ENCODE results near the gene NRXN2.

Gene NRXN2

DNA sequence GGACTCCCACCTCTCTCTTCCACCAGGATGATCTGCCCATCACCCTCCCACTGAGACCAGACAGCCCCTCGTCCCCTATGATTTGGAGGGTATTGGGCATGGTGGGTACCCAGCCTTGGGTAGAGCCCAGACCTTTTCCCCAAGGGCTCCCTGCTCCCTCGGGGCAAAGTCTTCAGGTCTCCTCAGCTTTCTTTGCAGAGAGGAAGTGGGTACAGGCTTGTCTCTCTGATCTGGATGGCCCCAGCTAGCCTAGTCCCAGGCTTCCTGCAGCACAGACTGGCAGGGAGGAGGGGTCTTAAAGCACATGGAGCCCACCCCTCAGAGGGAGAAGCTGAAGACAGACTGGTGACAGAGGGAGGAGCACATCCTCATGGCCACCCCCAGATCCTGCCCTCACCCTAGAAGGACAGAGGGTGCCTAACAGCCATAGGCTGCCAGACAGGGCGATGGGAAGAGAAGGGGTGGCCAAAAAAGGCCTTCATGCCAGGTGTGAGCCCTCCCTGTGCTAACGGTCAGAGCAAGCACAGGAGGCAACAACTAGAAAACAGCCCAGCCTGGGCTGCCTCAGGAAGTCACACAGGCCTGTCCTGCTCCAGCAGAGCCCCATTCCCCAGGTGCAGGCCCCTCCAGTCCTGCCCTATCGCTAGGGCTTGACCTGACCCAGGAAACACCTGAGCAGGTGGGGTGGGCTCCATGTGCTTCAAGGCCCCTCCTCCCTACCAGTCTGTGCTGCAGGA is 101.5 kb downstream of the NRXN2 start:
- DNase-seq, result no peak

DNA sequence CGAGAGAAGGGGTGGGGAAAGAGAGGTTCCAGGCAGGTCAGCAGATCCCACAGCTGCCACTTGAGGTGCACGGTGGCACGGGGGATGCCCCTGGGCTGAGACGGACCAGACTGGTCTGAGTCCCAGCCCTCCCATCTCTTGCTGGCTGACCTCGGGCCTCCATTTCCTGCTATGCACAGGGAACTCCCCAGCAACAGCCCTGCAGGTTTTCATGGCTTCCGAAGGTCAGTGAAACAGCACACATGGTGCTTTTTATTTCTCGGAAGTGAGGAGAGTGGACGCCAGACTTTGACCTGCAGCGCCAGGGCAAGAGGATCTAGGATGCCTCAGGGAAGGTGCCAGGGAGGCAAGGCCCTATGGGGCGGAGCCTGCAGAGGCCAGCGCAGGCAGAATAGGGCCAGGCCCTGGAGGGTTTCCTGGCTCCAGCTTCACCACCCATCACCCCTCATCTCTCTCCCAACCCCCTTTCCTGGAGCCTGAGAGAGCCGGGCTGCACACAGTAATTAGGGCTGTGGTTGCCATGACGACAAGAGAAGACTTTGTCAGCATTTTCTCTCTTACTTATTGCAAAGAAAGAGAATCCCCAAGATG is 102.5 kb downstream of the NRXN2 start:
- peak in 1 of 2 experiments; percentile 11 for DNase-seq

DNA sequence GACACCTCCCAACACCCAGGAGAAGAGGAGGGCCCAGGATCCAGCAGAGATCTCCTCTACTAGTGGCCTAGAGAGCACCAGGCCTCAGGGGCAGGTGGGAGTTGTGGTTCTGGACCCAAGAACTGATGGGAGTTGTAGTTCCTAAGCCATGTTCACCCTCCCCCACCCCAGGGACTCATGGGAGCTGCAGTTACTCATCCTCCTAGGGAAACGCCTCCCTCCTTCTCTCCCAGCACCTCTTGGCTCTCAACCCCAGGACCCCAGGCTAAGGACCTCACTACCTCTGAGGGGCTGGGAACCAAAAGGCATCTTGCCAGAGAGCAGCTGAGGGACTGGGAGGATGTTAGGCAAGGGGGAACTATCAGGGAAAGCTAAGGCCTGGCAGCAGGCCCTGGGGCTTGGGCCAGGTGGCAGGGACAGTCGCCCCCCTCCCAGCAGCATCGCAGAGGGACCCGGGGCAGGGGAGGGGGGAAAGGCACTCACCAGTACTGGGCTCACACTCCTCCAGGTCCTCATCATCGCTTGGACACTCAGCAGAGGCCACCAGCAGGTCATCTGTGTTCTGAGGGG is 103.1 kb downstream of the NRXN2 start:
- DNase-seq, result no peak

DNA sequence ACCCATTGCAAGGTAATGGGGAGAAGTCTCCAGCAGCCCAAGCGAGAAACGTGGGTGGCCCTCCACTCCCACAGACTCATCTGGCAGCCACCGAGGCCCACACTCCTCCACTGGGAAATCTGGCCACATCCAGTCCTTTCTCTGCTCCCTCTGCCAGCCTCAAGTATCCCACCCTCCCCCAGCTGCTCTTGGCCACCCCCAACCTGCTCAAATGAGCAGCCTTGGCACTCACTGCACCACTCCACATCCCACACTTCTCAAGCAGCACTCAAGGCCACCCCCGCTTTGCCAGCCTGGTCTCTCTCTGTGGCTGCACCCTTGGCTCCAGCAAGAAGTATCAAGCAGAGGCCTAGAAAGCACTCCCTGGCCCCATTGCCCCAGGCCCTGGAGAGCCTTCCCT is 103.8 kb downstream of the NRXN2 start:
- no peak for DNase-seq

DNA sequence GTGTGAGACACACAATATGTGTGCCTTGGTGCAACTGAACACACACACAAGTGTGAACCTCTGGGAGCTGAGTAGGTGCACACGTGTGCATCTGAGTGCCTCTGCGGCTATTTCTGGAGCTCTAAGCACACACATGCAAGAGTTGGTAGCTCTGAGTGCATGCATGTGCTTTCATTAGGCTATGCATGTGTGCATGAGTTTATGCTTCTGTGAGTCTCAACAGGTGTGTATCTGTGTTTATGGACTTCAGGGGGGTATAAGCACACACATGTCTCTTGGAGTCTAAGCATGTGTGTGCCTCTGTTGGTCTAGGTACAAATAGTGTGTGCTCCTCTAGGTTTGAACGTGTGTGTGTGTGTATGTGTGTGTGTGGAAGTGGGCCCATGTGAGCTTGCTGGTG is 106.2 kb downstream of the NRXN2 start:
- DNase-seq, result no peak

DNA sequence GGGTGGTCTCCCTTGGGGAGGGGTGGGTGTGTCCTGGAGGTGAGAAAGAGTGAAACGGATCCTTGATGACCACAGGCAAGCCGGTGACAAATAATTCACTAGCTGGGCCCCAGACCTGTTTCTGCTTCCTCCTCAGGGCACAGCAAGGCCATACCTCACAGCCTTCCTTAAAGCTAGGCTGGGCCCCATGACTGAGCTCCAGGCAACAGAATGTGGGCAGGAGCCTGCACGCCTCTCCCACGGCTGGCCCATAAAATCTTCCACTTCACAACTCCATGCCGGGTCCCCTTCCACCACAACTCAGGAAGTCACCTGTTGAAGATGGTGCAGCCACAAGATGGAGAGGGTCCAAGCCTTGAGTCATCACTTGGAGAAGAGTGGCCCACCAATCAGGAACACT is 108.1 kb downstream of the NRXN2 start:
- DNase-seq, result no peak

DNA sequence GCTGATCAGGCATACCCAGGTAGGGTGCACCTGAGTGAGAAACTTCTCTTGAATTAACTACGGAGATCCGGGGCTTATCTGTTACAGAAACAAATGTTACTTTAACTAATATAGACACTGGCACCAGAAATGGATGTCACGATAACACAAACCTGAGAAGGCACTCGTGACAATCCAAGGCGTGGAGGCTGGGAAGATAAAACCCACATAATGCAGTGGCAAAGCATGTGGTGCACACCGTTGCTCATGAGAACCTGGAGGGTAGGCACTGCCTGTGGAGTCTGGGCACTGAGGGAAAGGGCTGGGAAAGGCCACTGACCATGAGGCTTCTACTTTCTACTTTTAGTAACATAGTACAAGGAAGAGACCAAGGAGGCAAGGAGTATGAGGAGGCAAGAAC is 109.3 kb downstream of the NRXN2 start:
- DNase-seq, result no peak

DNA sequence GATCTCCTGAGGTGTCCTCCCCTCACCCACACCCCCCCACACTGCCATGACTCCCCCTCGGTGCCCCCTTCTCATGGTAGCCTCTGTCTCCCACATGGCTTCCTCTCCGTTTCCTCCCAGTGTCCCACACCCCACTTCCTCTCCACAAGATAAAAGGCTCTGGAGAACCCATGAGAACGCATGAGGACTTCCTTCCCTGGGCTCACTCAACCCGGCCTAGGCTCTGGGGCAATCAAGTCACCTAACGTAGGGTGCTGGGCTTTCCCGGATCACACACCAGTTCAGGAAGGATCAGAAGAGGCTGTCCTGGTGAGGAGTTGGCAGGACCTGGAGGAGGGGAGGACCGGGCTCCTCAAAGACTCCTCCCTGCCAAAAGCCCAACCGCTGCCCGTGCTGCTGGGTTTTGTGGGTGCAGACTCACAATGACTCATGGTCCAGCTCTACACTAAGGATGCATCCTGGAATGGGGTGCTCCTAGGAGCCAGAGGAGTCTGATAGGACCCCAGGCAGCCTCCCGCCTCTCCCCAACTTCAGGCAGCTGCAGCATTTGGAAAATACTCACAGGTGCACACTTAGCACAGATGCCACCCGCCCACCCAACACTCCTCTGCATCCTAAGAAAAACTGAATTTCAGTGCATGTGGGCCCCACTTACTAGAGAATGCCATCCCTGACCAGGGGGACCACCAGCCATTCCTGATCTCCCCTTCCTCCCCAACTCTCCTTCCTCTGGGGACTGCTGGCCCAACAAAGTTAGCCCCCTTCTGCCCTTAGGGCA is 110.9 kb downstream of the NRXN2 start:
- DNase-seq, result no peak

DNA sequence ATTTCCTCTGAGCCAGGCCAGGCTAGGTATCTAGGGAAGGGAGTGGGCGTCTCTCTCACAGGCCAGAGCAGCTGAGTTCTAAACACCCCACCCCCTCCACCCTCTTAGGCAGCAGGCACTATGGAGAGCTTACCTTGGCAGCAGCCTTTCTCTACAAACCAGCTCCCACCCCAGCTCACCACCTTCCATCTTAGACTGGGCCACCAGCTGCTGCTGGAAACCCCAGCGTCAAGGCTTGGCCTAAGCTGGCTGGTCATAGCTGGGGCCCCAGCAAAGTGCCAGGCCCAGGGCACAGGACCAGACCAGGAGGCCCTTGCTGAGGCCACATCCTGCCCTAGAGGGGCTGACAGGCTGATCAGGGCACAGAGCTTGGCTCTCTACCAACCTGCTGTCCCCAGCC is 111.8 kb downstream of the NRXN2 start:
- DNase-seq, result no peak

DNA sequence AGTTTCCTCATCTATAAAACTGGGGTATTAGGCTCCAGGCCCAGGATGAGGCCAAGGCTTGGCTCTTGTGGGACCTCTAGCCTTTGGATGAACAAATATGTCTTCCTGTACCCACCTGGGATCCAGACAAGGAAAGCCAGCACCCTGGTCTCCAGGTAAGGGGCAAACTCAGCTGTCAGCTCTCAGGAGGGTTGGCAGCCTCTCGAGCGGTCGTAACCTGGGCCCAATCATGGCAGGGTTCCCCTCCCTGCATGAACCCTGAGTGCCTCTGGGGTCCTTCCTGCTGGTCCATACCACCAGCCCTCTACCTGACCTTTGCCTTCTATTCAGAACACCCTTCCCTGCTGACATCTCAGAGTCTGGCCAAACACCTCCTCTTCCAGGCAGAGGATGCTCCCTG is 112.4 kb downstream of the NRXN2 start:
- no peak for DNase-seq

DNA sequence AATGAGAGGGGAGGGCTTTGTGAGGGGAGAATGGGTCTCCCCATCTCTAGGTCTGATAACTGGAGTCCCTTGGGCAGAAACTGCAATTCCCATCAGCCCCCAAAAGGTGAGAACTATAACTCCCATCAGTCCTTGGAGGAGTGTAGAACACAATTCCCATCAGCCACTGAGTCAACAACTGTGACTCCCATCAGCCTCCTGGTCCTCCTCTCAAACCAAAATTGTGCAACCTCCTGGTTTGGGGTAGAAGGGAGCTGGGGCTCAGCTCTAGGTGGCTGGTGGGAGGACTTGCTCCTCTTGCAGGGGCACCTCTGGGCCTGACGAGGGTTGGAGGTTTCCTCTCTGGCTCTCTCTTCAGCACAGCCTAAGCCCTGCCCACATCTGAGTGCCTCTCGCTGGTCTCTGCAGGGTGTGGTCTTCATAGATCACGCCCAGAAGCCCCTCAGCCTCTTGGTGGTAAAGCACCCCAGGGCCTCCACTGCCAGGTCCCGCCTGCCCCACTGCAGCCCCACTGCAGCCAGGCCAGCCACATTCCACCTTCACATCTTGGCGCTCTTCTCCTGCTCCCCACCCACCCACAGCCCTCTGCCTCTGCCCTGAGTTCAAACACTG is 113.5 kb downstream of the NRXN2 start:
- DNase-seq, result no peak

DNA sequence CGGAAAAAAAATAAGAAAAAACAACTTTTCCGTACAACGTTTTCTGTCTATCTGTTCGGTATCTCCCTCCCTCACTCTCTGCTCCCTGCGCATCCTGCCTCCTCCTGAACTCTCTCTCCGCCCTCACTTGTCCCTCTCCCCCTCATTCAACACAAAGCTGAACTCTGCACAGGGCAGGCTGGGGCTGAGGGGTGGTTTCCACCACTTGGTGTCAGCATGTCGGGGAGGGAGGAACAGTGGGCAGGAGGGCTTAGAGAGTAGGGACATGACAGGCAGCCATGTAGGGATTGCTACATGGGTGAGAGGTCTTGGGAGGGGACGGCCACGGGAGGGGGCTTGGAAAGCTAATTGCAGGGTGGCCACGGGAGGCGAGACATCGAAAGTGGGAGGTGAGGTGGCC is 114.4 kb downstream of the NRXN2 start:
- no peak for DNase-seq

DNA sequence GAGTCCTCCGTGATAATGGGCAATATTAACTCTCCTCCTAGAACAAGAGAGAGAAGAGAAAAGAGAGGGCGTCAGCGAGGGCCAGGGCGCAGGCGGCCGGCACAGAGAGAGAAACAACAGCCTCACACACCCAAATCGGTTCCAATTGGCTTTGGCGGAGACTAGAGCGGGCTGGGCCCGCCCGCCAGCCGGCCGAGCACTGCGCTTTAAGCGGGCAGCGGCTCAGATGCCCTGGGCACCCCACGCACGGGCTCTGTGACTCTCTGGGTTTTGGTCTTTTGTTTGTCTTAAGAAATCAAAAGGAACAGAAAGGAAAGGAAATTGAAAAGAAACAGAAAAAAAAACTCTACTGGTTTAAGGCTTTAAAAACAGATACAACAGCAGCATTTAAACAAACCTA is 115.0 kb downstream of the NRXN2 start:
- no peak for DNase-seq

DNA sequence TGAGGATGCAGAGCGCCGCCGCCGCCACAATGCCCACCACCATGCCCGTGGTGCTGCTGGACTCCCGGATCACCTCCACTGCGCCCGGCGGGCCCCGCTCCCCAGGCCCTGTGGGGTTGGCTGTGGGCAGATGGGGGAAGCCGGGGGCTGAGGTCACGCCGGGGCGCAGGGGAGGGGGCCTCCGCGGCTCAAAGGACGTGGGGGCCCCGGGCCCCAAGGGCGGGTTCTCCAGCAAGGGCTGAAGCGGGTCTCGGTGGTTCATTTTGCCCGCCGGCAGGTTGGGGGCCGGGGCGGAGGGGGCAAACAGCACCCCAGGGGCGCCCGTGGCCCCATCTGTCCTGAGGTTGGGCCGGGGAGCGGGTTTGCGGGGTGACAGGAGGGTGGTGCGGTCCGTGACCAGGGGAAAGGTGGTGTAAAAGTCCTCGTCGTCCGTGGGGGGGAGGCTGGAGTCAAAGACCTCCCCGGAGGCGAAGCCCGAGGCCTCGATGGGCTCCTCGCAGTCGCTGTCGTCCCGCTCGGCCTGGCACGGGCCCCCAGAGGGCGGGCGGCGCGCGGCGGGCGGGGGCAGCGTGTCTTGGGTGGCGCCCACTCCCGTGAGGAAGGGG is 115.5 kb downstream of the NRXN2 start:
- DNase-seq, result no peak

DNA sequence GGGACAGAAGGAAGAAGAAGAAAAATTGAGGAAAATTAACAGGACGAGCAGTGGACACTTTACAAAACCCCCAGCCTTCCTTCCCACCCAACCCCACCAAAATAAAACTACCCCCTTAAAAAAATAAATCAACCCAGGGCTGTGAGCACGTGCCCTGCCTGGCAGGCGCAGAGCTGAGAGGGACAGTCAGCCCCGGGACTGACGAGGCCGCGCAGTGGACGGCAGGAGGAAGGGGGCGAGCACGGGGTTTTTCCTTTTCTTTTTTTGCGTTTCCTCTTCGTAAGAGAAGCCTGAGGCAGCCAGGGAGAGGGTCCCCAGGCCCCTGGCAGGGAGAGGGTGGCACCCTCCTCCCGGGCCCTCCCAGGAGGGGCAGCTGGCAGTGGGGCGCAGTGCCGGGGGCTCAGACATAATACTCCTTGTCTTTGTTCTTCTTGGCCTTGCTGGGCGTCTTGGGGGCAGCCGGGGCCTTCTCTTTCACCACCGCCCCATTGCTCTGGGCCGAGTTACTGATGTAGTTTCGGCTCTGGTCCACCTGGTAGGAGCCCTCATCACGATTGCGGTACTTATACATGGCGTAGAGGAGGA is 116.1 kb downstream of the NRXN2 start:
- no peak for DNase-seq

DNA sequence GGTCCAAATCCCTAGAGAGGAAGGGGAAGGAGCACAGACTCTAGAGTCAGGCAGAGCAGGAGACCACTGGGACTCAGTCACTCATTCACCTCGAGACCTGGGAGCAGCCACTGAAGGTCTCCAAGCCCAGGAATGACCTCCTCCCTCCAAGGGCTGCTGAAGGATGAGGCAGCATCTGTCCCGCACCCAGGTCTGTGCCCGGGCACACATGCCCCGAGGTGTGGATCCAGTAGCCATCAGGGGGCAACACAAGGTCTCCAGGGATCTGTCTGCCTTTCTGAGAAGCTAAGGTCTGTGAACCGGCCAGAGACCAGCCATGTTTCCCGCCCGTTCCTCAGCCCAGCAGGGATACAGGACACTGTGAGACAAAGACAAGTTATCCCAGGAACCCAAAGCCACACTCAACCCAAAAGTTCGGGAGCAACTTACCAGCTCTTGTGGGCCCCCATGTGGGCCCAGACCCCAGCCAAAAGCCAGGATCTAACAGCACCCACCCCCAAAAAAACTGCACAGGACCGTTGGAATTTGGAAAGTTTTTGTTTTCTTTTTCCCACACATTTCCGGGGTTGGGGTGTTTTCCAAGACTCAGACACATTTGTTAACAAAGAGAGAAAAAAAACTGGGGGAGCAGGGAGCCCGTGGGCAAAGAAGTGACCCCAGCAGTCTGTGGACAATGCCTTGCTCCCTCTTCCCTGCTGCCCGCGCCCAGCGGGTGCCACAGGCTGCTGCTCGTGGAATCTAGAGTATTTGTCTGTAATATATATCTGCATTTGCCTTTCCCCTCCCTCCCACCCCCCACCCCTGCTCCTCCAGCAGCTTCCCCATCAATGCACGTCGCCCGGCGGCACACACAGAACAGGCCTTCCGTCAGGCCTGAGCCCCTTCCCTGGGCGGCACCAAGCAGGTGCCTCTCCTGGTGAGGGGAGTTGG is 117.1 kb downstream of the NRXN2 start:
- no peak for DNase-seq

DNA sequence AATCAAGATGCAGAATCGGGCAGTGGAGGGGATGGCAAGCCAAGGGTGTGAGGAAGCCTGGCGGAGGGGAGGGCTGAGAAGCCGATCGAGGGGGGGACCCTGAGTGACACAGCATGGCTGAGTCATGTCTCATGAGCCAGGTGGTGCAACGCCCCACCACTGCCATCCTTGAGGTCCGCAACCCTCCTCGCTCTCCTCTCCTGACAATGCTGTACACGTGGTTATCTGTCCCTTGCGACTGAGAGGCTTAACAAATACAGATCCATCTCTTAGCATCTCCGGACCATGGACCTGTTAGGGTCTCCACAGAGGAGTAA is 117.8 kb downstream of the NRXN2 start:
- no peak for DNase-seq

DNA sequence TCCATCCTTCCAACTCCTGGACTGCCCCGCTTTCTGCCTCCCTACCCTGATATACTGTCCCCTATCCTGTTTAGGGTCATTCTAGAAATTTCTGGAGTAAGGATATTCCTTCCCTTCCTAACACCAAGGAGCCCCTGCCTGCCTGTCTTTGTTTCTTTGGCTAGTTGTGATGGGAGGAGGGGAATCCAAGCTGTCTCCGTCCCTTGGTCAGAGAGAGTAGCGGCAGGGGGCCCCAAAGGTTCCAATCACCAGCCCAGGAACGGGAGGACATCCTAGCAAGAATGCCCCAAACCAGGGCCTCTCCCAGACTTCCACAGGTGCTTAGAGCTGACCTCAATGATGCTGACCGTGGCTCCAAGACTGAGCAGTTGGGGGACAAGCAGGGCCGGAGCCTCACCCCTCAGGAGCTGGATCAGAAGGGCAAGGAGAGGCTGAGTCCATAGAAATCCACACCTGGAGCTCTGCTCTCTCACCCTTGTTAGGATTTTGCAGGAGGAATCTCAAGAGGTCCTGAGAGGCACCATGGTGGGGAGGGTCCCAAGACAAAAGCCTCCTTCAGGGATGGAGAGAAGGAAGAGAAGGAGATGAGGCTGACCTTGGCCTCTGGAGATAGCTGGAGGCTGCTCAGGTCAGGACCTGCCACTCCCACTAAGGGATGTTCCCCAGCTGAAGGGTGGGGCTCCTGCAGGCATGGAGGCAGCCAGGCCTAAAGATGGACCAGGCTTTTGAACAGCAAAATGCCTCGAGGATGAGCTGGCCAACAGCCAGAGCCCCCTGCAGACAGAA is 118.3 kb downstream of the NRXN2 start:
- no peak for DNase-seq

DNA sequence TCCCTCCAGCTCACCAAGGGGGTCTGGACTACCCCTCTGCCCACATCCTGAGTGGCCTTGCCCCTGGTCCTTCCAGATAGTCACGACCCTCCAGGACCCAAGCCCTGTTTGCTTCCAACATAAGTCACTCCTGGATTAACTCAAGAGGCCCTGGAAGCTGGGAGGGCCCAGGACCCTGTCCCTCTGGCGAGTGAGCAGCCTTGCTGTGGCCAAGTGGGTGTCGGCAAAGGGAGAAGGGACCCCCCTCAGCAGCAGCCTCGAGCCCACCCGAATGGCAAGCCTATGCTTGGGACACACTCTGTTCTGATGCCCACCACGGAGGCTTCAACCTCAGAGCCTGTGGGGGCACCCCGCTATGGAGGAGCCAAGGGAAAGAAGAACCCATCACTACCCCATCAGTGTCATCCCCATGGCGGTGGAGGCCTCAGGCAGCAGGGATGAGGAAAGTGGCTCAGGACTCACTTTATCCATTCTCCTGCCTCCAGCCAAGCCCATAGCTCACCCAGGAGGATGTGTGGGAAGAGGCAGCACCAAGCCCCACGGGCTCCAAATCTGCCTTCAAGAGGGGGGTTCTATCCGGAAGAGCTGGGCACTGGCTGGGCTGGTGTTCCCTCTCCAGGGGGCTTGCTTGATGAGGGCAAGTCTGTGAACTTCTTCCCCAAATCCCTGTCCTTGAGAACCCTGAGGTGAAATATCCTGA is 119.4 kb downstream of the NRXN2 start:
- DNase-seq, result no peak

DNA sequence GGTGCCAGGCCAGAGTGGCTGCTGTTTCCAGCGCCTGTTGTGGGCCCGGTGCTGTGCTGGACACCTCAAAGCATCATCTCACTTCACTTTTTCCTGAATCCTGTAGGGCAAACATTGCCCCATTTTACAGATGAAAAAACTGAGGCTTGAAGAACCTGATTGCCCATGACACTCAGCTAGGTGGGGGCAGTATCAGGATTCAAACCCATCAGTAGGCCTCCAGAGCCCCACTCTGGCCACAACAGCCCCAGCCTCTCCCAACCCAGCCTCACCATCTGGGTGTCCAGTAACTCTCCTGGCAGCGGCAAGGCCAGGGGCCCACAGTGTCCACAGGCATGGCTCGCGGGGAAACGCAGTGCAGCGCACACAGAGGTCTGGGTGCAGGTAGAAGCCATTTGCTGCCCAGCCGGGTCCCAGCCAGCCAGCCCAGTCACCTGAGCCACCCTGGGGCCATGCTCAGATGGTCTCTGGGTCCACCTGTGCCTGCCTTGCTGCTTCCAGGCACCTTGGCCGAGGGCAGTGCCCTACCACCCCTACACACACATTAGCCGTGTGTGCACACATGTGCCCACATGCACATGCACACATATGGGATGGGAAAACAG is 120.4 kb downstream of the NRXN2 start:
- DNase-seq, result no peak

All from NCI-H524 (cell line).